NCI-H524 treated with DMSO at 0.1 percent for 48 hours (cell line): Measurements from ENCODE around the gene TSC2.
"Not testable (repeated sequence)": the region's sequence is repeated elsewhere in the genome, so short reads cannot be mapped to it uniquely, and the experiment has no call there.

ENCODE experiments used
- DNase-seq: peaks from one replicate; lab custom pipeline; 2025; lab: John Stamatoyannopoulos, UW

The TSC2 gene

GRCh38 chr16:2086106-2086742 lies 38.4 kb downstream of the TSC2 start:
- DNase-seq, result no peak

- no peak for DNase-seq
Measured at GRCh38 chr16:2086812-2087747, 39.3 kb downstream of the TSC2 start.

GRCh38 chr16:2087748-2088631 lies 40.2 kb downstream of the TSC2 start:
- DNase-seq, result no peak

- no peak for DNase-seq
Measured at GRCh38 chr16:2088759-2089358, 41.1 kb downstream of the TSC2 start.

GRCh38 chr16:2089706-2090480 lies 42.1 kb downstream of the TSC2 start:
- no peak for DNase-seq

- no peak for DNase-seq
Measured at GRCh38 chr16:2090481-2090776, 42.6 kb downstream of the TSC2 start.

- no peak for DNase-seq
Measured at GRCh38 chr16:2090777-2091546, 43.2 kb downstream of the TSC2 start.

GRCh38 chr16:2091547-2092255 lies 43.9 kb downstream of the TSC2 start:
- DNase-seq, result no peak

- no peak for DNase-seq
Measured at GRCh38 chr16:2092256-2092620, 44.5 kb downstream of the TSC2 start.

- DNase-seq, result no peak
Measured at GRCh38 chr16:2092866-2093265, 45.1 kb downstream of the TSC2 start.

- DNase-seq, result no peak
Measured at GRCh38 chr16:2093793-2094192, 46.0 kb downstream of the TSC2 start.

- DNase-seq, result no peak
Measured at GRCh38 chr16:2095315-2095853, 47.6 kb downstream of the TSC2 start.

GRCh38 chr16:2095918-2096582 lies 48.3 kb downstream of the TSC2 start:
- DNase-seq, result no peak

GRCh38 chr16:2096853-2097595 lies 49.2 kb downstream of the TSC2 start:
- no peak for DNase-seq

- not testable (repeated sequence) for DNase-seq
Measured at GRCh38 chr16:2097689-2098088, 49.9 kb downstream of the TSC2 start.

GRCh38 chr16:2101581-2101980 lies 53.8 kb downstream of the TSC2 start:
- not testable (repeated sequence) for DNase-seq

GRCh38 chr16:2102471-2102870 lies 54.7 kb downstream of the TSC2 start:
- DNase-seq, result no peak

- not testable (repeated sequence) for DNase-seq
Measured at GRCh38 chr16:2104464-2104863, 56.7 kb downstream of the TSC2 start.
